ENCODE results near the gene OR13J1.
"Not testable (repeated sequence)": the region's sequence is repeated elsewhere in the genome, so short reads cannot be mapped to it uniquely, and the experiment has no call there.

Gene OR13J1

DNA sequence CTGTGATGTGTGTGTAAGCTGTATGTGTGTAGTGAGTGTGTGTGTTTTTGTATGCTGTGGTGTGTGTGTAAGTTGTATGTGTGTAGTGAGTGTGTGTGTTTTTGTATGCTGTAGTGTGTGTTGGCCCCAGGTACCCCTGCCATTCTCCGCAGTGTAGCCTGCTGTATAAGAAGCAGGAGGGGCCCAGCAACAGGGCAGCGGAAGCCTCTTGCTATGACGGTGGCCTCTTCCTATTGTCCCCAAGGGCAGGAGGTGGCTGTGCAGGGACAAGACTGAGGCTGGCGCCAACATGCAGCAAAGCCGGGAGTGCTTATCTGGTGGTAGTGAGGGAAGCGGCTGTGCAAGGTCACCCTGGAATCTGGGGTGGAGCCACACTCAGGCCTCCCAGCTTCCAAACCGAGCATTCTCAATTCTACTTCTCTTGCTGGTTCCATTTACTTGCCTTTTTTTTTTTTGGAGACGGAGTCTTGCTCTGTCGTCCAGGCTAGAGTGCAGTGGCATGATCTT lies 44.2 kb upstream of the OR13J1 start:
- H3K4me3 ChIP-seq (replicated peaks; ENCODE audit: low read depth, low read length): no peak overlapping the region
- DNase-seq (ENCODE audit: extremely low read depth, insufficient read length): no peak
- H3K36me3 ChIP-seq (ENCODE audit: control insufficient read depth, insufficient read depth, low read length): no peaks in the 10 kb centered on the region
- H3K27me3 ChIP-seq (replicated peaks; ENCODE audit: control insufficient read depth, insufficient read depth, low read length): no peaks in the 10 kb centered on the region
- TF ChIP-seq, protein P1, sequence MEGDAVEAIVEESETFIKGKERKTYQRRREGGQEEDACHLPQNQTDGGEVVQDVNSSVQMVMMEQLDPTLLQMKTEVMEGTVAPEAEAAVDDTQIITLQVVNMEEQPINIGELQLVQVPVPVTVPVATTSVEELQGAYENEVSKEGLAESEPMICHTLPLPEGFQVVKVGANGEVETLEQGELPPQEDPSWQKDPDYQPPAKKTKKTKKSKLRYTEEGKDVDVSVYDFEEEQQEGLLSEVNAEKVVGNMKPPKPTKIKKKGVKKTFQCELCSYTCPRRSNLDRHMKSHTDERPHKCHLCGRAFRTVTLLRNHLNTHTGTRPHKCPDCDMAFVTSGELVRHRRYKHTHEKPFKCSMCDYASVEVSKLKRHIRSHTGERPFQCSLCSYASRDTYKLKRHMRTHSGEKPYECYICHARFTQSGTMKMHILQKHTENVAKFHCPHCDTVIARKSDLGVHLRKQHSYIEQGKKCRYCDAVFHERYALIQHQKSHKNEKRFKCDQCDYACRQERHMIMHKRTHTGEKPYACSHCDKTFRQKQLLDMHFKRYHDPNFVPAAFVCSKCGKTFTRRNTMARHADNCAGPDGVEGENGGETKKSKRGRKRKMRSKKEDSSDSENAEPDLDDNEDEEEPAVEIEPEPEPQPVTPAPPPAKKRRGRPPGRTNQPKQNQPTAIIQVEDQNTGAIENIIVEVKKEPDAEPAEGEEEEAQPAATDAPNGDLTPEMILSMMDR (IDR thresholded peaks at IDR 0.05; ENCODE audit: insufficient read depth, low read length, poor library complexity, severe bottlenecking): no peak

DNA sequence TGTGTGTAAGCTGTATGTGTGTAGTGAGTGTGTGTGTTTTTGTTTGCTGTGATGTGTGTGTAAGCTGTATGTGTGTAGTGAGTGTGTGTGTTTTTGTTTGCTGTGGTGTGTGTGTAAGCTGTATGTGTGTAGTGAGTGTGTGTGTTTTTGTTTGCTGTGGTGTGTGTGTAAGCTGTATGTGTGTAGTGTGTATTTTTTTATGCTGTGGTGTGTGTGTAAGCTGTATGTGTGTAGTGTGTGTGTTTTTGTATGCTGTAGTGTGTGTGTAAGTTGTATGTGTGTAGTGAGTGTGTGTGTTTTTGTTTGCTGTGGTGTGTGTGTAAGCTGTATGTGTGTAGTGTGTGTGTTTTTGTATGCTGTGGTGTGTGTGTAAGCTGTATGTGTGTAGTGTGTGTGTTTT lies 43.2 kb upstream of the OR13J1 start:
- not testable (repeated sequence) for H3K27me3 ChIP-seq (replicated peaks; ENCODE audit: control insufficient read depth, insufficient read depth, low read length); H3K36me3 ChIP-seq (ENCODE audit: control insufficient read depth, insufficient read depth, low read length); H3K4me3 ChIP-seq (replicated peaks; ENCODE audit: low read depth, low read length); DNase-seq (ENCODE audit: extremely low read depth, insufficient read length)

DNA sequence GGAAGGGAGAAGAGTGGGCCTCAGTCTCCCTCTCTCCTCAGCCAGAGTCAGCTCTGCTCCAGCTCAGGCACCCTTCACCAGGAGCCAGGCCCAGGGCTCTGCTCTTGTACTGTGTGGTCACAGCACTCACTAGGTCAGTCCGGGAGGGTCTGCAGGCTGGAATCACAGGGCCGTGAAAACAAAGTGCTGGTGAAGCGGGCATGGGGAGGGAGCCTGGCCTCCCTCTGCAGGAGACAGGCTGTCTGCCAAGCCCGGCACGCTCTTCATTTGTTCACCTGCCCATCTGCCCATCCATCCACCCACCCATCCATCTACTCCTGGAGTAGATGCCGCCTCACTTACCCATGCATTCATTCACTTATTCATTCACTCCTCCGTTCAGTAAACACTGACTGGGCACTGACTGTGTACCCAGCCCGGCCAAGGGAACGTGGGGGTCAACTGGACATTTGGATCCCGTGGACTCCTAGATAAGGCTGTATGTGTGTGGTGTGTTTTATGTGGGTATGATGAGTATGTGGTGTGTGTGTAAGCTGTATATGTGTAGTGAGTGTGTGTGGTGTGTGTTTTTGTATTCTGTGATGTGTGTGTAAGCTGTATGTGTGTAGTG lies 42.7 kb upstream of the OR13J1 start:
- Histone ChIP-seq H3K36me3 (ENCODE audit: control insufficient read depth, insufficient read depth, low read length) (no peaks in the 10 kb centered on the region), H3K4me3 (replicated peaks; ENCODE audit: low read depth, low read length) (no peak overlapping the region), H3K27me3 (replicated peaks; ENCODE audit: control insufficient read depth, insufficient read depth, low read length) (no peaks in the 10 kb centered on the region)
- TF ChIP-seq, protein P1 (IDR thresholded peaks at IDR 0.05; ENCODE audit: insufficient read depth, low read length, poor library complexity, severe bottlenecking): no peak
- no peak for DNase-seq (ENCODE audit: extremely low read depth, insufficient read length)

DNA sequence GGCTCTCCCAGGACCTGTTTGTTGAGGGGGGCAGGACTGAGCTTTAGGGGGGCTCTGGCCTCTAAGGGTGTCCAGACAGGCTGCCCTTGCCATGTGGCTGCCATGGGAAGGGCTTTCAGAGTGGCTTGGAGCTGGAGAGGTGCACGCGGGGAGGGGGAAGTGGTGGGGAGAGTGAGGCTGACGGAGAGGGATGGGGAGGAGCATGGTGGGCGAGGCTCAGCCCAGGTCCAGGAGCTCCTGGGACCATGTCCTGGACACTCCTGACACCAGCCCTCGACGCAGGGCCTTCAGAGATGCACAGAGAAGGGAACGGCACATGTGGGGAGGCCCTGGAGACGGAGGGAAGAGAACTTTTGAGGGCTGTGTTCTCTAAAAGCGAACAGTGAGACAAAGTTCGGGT lies 41.5 kb upstream of the OR13J1 start:
- no peak overlapping the region for H3K4me3 ChIP-seq (replicated peaks; ENCODE audit: low read depth, low read length)
- H3K36me3 ChIP-seq (ENCODE audit: control insufficient read depth, insufficient read depth, low read length): no peaks in the 10 kb centered on the region
- TF ChIP-seq, protein P1 (IDR thresholded peaks at IDR 0.05; ENCODE audit: insufficient read depth, low read length, poor library complexity, severe bottlenecking): no peak
- DNase-seq (ENCODE audit: extremely low read depth, insufficient read length): no peak
- no peaks in the 10 kb centered on the region for H3K27me3 ChIP-seq (replicated peaks; ENCODE audit: control insufficient read depth, insufficient read depth, low read length)

DNA sequence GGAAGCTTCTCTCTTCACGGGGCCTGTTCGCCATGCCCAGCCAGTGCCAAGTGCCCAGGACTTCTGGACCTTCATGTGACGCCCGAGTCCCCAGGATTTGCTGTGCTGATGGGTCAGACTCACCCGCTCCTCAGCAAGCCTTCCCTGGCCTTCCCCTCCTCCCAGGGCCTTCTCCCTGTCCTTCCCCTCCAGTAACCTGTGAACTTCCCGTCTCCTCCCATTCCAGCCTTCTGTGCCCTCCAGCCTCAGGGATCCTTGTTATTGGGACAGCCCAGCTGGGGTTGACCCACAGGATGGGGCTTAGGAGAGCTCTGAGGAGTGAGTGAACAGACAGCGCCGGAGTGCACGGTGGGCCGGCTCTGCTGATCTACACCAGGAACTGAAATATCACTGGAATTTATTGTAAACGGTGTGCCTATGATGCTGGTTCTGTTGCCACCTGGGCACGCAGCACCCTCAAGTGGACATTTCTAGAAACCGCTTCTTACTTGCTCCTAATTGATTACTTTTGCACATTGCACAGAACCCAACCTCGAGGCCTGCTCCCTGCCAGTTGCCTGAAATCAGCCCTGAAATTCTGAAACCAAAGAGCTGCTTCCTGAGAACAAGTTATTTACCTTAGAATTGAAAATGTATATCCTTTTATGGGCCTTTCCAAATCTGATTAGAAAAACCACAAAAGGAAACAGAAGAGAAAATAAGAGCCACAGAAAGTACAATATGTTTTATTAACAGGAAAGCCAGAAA lies 40.6 kb upstream of the OR13J1 start:
- no peaks in the 10 kb centered on the region for H3K27me3 ChIP-seq (replicated peaks; ENCODE audit: control insufficient read depth, insufficient read depth, low read length)
- no peaks in the 10 kb centered on the region for H3K36me3 ChIP-seq (ENCODE audit: control insufficient read depth, insufficient read depth, low read length)
- no peak for DNase-seq (ENCODE audit: extremely low read depth, insufficient read length)
- TF ChIP-seq, protein P1 (IDR thresholded peaks at IDR 0.05; ENCODE audit: insufficient read depth, low read length, poor library complexity, severe bottlenecking): peak; percentile 60
- no peak overlapping the region for H3K4me3 ChIP-seq (replicated peaks; ENCODE audit: low read depth, low read length)

All from GM06990 (cell line).